ENCODE data around the gene RPS19. TPM values are rescaled to one million over a fixed set of nuclear protein-coding genes. Genes with fewer than 3 reads are reported as not detected.

Gene RPS19
- total and polyA plus RNA-seq, 4 donors = 275 to 655 (median 476) TPM

DNA sequence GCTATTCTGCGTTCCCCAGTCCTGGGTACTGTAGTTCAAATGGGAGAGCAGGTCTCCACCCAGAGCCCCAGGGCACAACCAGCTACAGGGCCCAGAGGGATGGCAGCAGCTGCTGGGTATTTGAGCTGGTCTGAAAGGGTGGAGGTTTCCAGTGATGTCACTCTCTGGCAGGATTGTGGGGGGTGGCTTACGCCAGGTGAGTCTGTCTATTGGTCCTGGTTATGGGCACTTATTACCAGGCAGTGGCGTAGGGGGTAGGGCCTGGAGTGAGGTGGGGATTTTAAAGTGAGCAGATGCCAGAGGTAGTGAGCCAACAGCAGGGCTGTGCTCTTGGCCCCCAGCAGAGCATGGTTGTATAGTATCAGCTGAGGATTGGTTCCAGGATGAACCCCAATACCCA, 6.2 kb downstream of the RPS19 start (continued):
- TF ChIP-seq, protein P1, sequence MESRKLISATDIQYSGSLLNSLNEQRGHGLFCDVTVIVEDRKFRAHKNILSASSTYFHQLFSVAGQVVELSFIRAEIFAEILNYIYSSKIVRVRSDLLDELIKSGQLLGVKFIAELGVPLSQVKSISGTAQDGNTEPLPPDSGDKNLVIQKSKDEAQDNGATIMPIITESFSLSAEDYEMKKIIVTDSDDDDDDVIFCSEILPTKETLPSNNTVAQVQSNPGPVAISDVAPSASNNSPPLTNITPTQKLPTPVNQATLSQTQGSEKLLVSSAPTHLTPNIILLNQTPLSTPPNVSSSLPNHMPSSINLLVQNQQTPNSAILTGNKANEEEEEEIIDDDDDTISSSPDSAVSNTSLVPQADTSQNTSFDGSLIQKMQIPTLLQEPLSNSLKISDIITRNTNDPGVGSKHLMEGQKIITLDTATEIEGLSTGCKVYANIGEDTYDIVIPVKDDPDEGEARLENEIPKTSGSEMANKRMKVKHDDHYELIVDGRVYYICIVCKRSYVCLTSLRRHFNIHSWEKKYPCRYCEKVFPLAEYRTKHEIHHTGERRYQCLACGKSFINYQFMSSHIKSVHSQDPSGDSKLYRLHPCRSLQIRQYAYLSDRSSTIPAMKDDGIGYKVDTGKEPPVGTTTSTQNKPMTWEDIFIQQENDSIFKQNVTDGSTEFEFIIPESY (IDR thresholded peaks at IDR 0.05) = no peak
- no peak for TF ChIP-seq TAF1 (conservative IDR thresholded peaks at IDR 0.05)
- no peak for TF ChIP-seq RAD21 (IDR thresholded peaks at IDR 0.05)

DNA sequence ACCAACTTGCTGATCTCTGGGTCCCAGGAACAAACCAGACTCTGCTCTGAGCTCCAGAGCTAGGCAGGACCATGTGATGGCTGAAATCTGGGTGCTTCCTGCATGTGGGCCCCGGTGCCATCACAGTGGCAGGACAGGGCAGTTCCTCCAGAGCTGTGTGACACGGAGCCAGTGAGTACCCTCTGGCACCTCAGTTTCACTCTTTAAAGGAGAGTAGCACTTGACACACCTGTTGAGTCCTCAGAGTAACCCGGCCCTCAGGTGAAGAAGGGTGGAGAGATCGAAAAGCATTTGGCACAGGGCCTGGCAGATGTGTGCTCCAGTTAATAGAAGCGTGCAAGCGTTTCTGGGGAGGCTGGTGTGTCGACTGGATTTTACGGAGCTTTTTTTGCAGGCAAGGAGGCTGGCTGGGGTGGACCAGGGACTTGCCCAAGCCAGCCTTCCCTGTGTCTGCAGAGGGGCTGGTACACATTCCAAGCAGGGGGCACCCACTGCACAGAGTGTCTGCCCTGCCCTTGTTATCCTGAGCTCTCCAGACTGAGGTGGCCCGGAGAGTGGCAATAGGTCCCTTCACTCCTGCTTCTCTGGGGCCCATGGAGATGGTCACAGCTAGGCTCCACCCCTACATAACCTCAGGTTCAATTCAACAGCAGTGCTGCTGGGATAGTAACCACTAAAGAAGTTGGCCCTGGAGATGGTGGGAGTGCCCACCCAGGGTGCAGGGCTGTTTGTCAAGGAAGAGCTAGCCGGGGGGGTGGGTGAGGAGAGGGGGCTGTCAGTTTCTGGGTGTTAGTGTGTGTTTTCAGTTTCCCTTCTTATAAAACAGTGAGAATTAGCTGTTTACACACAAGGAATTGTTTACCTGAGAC, 8.3 kb downstream of the RPS19 start:
- H3K9me3 ChIP-seq (ENCODE audit: control insufficient read depth in 4 of 4, low read length in 3 of 4) = no peaks in the 10 kb centered on the region
- H3K27me3 ChIP-seq (ENCODE audit: control insufficient read depth in 4 of 4, insufficient read depth in 4 of 4, low read length in 3 of 4) = no peaks in the 10 kb centered on the region
- peaks cover 23 to 70% (median 35%) of the 10 kb centered on the region in 4 donors for H3K36me3 ChIP-seq (ENCODE audit: control insufficient read depth in 4 of 4, insufficient read depth in 3 of 4, low read depth in 1 of 4, low read length in 3 of 4)
- no peak overlapping the region for H3K9ac ChIP-seq (ENCODE audit: low read depth in 1 of 2, low read length in 2 of 2)
- H3K4me3 ChIP-seq (ENCODE audit: low read depth in 1 of 3, low read length in 3 of 3) = no peak overlapping the region
- no peak overlapping the region for H3K27ac ChIP-seq (ENCODE audit: low read depth in 1 of 2, low read length in 2 of 2)
- H3K4me1 ChIP-seq (ENCODE audit: control insufficient read depth in 4 of 4, insufficient read depth in 4 of 4, low read length in 3 of 4) = peaks cover 0 to 19% (median 5%) of the 10 kb centered on the region in 4 donors
- TF ChIP-seq HNF4G (IDR thresholded peaks at IDR 0.05) = no peak
- no peak for TF ChIP-seq YY1 (IDR thresholded peaks at IDR 0.05)
- TF ChIP-seq, protein P2, sequence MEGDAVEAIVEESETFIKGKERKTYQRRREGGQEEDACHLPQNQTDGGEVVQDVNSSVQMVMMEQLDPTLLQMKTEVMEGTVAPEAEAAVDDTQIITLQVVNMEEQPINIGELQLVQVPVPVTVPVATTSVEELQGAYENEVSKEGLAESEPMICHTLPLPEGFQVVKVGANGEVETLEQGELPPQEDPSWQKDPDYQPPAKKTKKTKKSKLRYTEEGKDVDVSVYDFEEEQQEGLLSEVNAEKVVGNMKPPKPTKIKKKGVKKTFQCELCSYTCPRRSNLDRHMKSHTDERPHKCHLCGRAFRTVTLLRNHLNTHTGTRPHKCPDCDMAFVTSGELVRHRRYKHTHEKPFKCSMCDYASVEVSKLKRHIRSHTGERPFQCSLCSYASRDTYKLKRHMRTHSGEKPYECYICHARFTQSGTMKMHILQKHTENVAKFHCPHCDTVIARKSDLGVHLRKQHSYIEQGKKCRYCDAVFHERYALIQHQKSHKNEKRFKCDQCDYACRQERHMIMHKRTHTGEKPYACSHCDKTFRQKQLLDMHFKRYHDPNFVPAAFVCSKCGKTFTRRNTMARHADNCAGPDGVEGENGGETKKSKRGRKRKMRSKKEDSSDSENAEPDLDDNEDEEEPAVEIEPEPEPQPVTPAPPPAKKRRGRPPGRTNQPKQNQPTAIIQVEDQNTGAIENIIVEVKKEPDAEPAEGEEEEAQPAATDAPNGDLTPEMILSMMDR (IDR thresholded peaks at IDR 0.05; ENCODE audit: low read depth, low read length, missing input control) = no peak
- no peak for TF ChIP-seq ATF3 (IDR thresholded peaks at IDR 0.05)
- no peak for TF ChIP-seq EGR1 (IDR thresholded peaks at IDR 0.05; ENCODE audit: low read depth in 2 of 2)
- no peak for TF ChIP-seq GABPA (IDR thresholded peaks at IDR 0.05 in 1 of 2, conservative IDR thresholded peaks at IDR 0.05 in 1 of 2)
- TF ChIP-seq, protein P3, sequence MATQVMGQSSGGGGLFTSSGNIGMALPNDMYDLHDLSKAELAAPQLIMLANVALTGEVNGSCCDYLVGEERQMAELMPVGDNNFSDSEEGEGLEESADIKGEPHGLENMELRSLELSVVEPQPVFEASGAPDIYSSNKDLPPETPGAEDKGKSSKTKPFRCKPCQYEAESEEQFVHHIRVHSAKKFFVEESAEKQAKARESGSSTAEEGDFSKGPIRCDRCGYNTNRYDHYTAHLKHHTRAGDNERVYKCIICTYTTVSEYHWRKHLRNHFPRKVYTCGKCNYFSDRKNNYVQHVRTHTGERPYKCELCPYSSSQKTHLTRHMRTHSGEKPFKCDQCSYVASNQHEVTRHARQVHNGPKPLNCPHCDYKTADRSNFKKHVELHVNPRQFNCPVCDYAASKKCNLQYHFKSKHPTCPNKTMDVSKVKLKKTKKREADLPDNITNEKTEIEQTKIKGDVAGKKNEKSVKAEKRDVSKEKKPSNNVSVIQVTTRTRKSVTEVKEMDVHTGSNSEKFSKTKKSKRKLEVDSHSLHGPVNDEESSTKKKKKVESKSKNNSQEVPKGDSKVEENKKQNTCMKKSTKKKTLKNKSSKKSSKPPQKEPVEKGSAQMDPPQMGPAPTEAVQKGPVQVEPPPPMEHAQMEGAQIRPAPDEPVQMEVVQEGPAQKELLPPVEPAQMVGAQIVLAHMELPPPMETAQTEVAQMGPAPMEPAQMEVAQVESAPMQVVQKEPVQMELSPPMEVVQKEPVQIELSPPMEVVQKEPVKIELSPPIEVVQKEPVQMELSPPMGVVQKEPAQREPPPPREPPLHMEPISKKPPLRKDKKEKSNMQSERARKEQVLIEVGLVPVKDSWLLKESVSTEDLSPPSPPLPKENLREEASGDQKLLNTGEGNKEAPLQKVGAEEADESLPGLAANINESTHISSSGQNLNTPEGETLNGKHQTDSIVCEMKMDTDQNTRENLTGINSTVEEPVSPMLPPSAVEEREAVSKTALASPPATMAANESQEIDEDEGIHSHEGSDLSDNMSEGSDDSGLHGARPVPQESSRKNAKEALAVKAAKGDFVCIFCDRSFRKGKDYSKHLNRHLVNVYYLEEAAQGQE (IDR thresholded peaks at IDR 0.05) = no peak
- TF ChIP-seq SP1 (IDR thresholded peaks at IDR 0.05) = no peak
- no peak for TF ChIP-seq RXRA (IDR thresholded peaks at IDR 0.05)
- TF ChIP-seq FOXA1 (IDR thresholded peaks at IDR 0.05) = no peak
- TF ChIP-seq, protein P4, sequence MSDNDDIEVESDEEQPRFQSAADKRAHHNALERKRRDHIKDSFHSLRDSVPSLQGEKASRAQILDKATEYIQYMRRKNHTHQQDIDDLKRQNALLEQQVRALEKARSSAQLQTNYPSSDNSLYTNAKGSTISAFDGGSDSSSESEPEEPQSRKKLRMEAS (IDR thresholded peaks at IDR 0.05) = no peak
- WGBS = 75% methylated on average over 10 of the region's 10 CpGs
- no peak for DNase-seq (ENCODE audit: low spot score)
